ENCODE results near the gene PKD1L1.

DNA sequence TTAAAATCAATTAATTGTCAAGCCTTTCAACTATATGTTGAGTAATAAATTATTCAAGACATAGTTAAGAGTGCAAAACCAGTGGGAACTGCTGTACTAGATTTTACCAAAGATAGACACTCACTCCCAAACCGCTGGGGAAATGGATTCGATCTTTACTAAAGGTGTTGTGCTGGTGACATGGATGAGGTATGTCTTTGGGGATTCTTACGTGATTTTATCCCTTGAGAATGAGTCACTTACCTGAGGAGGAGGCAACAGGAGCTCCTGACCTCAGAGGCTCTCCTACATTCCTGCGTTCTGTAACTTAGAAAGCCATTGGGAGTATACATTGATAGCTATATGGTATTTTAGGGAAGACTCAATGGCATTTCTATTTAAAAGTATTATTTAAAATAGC is 165.5 kb downstream of the PKD1L1 start:
- no peak for TF ChIP-seq POLR2AphosphoS5 (IDR thresholded peaks at IDR 0.05; ENCODE audit: borderline replicate concordance, low read depth, low read length)
- TF ChIP-seq EZH2 (IDR thresholded peaks at IDR 0.05), result no peak
- TF ChIP-seq FOXP2 (optimal IDR thresholded peaks at IDR 0.05; ENCODE audit: control extremely low read depth, extremely low read length, insufficient read depth), result no peak
